Stimulated activated naive CD4-positive, alpha-beta T cell (primary cell): ENCODE measurements around the gene RPSA.
"Not testable (repeated sequence)": the region's sequence is repeated elsewhere in the genome, so short reads cannot be mapped to it uniquely, and the experiment has no call there.

Experiments used
- DNase-seq, 6 experiments: peaks; one replicate each; lab custom pipeline; 2025; lab: John Stamatoyannopoulos, UW

RPSA gene

GRCh38 chr3:39406368-39407258, at the start of gene RPSA:
RPSA (plus strand) TSS chr3:39406720; CDS start chr3:39407654, 934 bp downstream.
- peak; percentile 88 to 98 (median 95) for DNase-seq

- peak in 3 of 6 experiments; percentile 4 to 17 (median 6) for DNase-seq
Observed at GRCh38 chr3:39358333-39358732, 48.2 kb upstream of the RPSA start.

- DNase-seq, result peak in 4 of 6 experiments; percentile 1 to 15 (median 4)
Observed at GRCh38 chr3:39361252-39361927, 45.1 kb upstream of the RPSA start.

- no peak for DNase-seq
Observed at GRCh38 chr3:39362192-39362591, 44.3 kb upstream of the RPSA start.

GRCh38 chr3:39362812-39363211, 43.7 kb upstream of the RPSA start:
- DNase-seq, result no peak

- DNase-seq, result not testable (repeated sequence)
Observed at GRCh38 chr3:39370450-39370849, 36.1 kb upstream of the RPSA start.

- no peak for DNase-seq
Observed at GRCh38 chr3:39372833-39373232, 33.7 kb upstream of the RPSA start.

- no peak for DNase-seq
Observed at GRCh38 chr3:39376959-39377634, 29.4 kb upstream of the RPSA start.

GRCh38 chr3:39378088-39378487, 28.4 kb upstream of the RPSA start:
- DNase-seq, result no peak

- DNase-seq, result no peak
Observed at GRCh38 chr3:39378957-39379777, 27.4 kb upstream of the RPSA start.

GRCh38 chr3:39379778-39380155, 26.8 kb upstream of the RPSA start:
- DNase-seq, result no peak

GRCh38 chr3:39381432-39381831, 25.1 kb upstream of the RPSA start:
- no peak for DNase-seq

GRCh38 chr3:39383045-39383880, 23.3 kb upstream of the RPSA start, which contains the start of gene SLC25A38:
SLC25A38 (plus strand) TSS chr3:39383370; CDS start chr3:39383725, 355 bp downstream.
- DNase-seq, result no peak

- DNase-seq, result no peak
Observed at GRCh38 chr3:39383881-39384664, 22.4 kb upstream of the RPSA start.

GRCh38 chr3:39384665-39385000, 21.9 kb upstream of the RPSA start:
- DNase-seq, result no peak

GRCh38 chr3:39385456-39386090, 20.9 kb upstream of the RPSA start:
- no peak for DNase-seq

GRCh38 chr3:39386318-39386717, 20.2 kb upstream of the RPSA start:
- no peak for DNase-seq

GRCh38 chr3:39387411-39387975, 19.0 kb upstream of the RPSA start:
- no peak for DNase-seq

- DNase-seq, result no peak
Observed at GRCh38 chr3:39388153-39388552, 18.4 kb upstream of the RPSA start.
